ENCODE results near the gene U2SURP. TPM values are rescaled to one million over a fixed set of nuclear protein-coding genes. Genes with fewer than 3 reads are reported as not detected.

The U2SURP gene
- total and polyA plus RNA-seq, 2 donors (not counting 1 experiment from before 2014, with no cell fraction given), result 39.1 to 44.8 TPM

GRCh38 chr3:143100451-143100850 is 99.1 kb downstream of the U2SURP start:
- no peaks in the 10 kb centered on the region for H3K9me3 ChIP-seq (ENCODE audit: control insufficient read depth, insufficient read depth, low read depth, low read length)
- no peaks in the 10 kb centered on the region for H3K27me3 ChIP-seq (ENCODE audit: control insufficient read depth, insufficient read depth, low read length)
- H3K4me2 ChIP-seq (ENCODE audit: extremely low read depth, insufficient read depth, low read length), result no peak overlapping the region
- no peaks in the 10 kb centered on the region for H3K36me3 ChIP-seq (ENCODE audit: control insufficient read depth, insufficient read depth, low read length)
- H3K27ac ChIP-seq (ENCODE audit: insufficient read depth, low read length), result no peak overlapping the region
- TF ChIP-seq EZH2 (IDR thresholded peaks at IDR 0.05; ENCODE audit: low read length, missing control alignments) (no peak), CTCF (conservative IDR thresholded peaks at IDR 0.05 in 1 of 2, IDR thresholded peaks at IDR 0.05 in 1 of 2; ENCODE audit: low read depth in 1 of 2, low read length in 2 of 2) (no peak)
- H3K79me2 ChIP-seq (ENCODE audit: control insufficient read depth, insufficient read depth, low read length), result no peaks in the 10 kb centered on the region
- DNase-seq (ENCODE audit: low read depth in 2 of 2), result no peak
- no peak overlapping the region for H3K9ac ChIP-seq (ENCODE audit: insufficient read depth, low read length)
- no peak overlapping the region for H3K4me3 ChIP-seq (replicated peaks in 1 of 4; ENCODE audit: control extremely low read depth in 1 of 4, insufficient read depth in 1 of 4, low read depth in 3 of 4, low read length in 4 of 4)
- H4K20me1 ChIP-seq (ENCODE audit: control insufficient read depth, extremely low read depth, insufficient read depth, low read length), result no peaks in the 10 kb centered on the region
- no peaks in the 10 kb centered on the region for H3K4me1 ChIP-seq (ENCODE audit: control insufficient read depth, extremely low read depth, insufficient read depth, low read length)
- H2AFZ ChIP-seq (ENCODE audit: low read length), result no peak overlapping the region

- Histone ChIP-seq H3K4me3 (replicated peaks in 1 of 4; ENCODE audit: control extremely low read depth in 1 of 4, insufficient read depth in 1 of 4, low read depth in 3 of 4, low read length in 4 of 4) (no peak overlapping the region), H3K4me2 (ENCODE audit: extremely low read depth, insufficient read depth, low read length) (no peak overlapping the region), H4K20me1 (ENCODE audit: control insufficient read depth, extremely low read depth, insufficient read depth, low read length) (no peaks in the 10 kb centered on the region), H3K36me3 (ENCODE audit: control insufficient read depth, insufficient read depth, low read length) (no peaks in the 10 kb centered on the region), H2AFZ (ENCODE audit: low read length) (no peak overlapping the region), H3K27ac (ENCODE audit: insufficient read depth, low read length) (no peak overlapping the region), H3K9me3 (ENCODE audit: control insufficient read depth, insufficient read depth, low read depth, low read length) (no peaks in the 10 kb centered on the region), H3K9ac (ENCODE audit: insufficient read depth, low read length) (no peak overlapping the region), H3K27me3 (ENCODE audit: control insufficient read depth, insufficient read depth, low read length) (no peaks in the 10 kb centered on the region), H3K4me1 (ENCODE audit: control insufficient read depth, extremely low read depth, insufficient read depth, low read length) (no peaks in the 10 kb centered on the region), H3K79me2 (ENCODE audit: control insufficient read depth, insufficient read depth, low read length) (no peaks in the 10 kb centered on the region)
- DNase-seq (ENCODE audit: low read depth in 2 of 2), result no peak
- TF ChIP-seq EZH2 (IDR thresholded peaks at IDR 0.05; ENCODE audit: low read length, missing control alignments) (no peak), CTCF (conservative IDR thresholded peaks at IDR 0.05 in 1 of 2, IDR thresholded peaks at IDR 0.05 in 1 of 2; ENCODE audit: low read depth in 1 of 2, low read length in 2 of 2) (no peak)
Measured at GRCh38 chr3:143101792-143102381, 100.5 kb downstream of the U2SURP start.

GRCh38 chr3:143103652-143104051 is 102.3 kb downstream of the U2SURP start:
- Histone ChIP-seq H3K4me3 (replicated peaks in 1 of 4; ENCODE audit: control extremely low read depth in 1 of 4, insufficient read depth in 1 of 4, low read depth in 3 of 4, low read length in 4 of 4) (no peak overlapping the region), H3K27me3 (ENCODE audit: control insufficient read depth, insufficient read depth, low read length) (no peaks in the 10 kb centered on the region), H3K27ac (ENCODE audit: insufficient read depth, low read length) (no peak overlapping the region), H3K9ac (ENCODE audit: insufficient read depth, low read length) (no peak overlapping the region), H3K9me3 (ENCODE audit: control insufficient read depth, insufficient read depth, low read depth, low read length) (no peaks in the 10 kb centered on the region), H3K4me2 (ENCODE audit: extremely low read depth, insufficient read depth, low read length) (no peak overlapping the region), H3K36me3 (ENCODE audit: control insufficient read depth, insufficient read depth, low read length) (no peaks in the 10 kb centered on the region), H3K79me2 (ENCODE audit: control insufficient read depth, insufficient read depth, low read length) (no peaks in the 10 kb centered on the region), H2AFZ (ENCODE audit: low read length) (no peak overlapping the region), H4K20me1 (ENCODE audit: control insufficient read depth, extremely low read depth, insufficient read depth, low read length) (no peaks in the 10 kb centered on the region), H3K4me1 (ENCODE audit: control insufficient read depth, extremely low read depth, insufficient read depth, low read length) (no peaks in the 10 kb centered on the region)
- TF ChIP-seq CTCF (conservative IDR thresholded peaks at IDR 0.05 in 1 of 2, IDR thresholded peaks at IDR 0.05 in 1 of 2; ENCODE audit: low read depth in 1 of 2, low read length in 2 of 2), result no peak
- TF ChIP-seq EZH2 (IDR thresholded peaks at IDR 0.05; ENCODE audit: low read length, missing control alignments), result no peak
- no peak for DNase-seq (ENCODE audit: low read depth in 2 of 2)

Measured in fibroblast of lung (primary cell).